Midbrain (tissue), 1 donor: ENCODE data around the gene GNG4.
"Not testable (repeated sequence)": the region's sequence is repeated elsewhere in the genome, so short reads cannot be mapped to it uniquely, and the experiment has no call there.

ENCODE experiments used
- DNase-seq: peaks from one replicate; lab custom pipeline; 2025; lab: John Stamatoyannopoulos, UW

GNG4 gene

GRCh38 chr1:235624721-235625333, 24.8 kb downstream of the GNG4 start:
- DNase-seq, result no peak

- DNase-seq, result no peak
Observed at GRCh38 chr1:235622936-235623779, 26.4 kb downstream of the GNG4 start.

DNA sequence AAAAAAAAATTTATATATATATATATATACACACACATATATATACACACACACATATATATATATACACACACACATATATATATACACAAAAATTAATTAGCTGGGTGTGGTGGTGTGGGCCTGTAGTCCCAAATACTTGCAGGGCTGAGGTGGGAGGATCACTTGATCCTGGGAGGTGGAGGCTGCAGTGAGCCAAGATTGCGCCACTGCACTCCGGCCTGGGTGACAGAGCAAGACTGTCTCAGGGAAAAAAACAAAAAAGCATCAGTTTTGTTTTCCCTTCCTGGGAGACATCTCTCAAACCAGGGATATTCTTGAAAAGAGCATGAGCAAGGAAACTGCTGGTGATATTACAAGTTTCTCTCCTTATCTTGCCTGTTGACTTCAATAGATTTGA, 30.4 kb downstream of the GNG4 start:
- not testable (repeated sequence) for DNase-seq

- DNase-seq, result no peak
Observed at GRCh38 chr1:235617808-235618207, 31.8 kb downstream of the GNG4 start.

DNA sequence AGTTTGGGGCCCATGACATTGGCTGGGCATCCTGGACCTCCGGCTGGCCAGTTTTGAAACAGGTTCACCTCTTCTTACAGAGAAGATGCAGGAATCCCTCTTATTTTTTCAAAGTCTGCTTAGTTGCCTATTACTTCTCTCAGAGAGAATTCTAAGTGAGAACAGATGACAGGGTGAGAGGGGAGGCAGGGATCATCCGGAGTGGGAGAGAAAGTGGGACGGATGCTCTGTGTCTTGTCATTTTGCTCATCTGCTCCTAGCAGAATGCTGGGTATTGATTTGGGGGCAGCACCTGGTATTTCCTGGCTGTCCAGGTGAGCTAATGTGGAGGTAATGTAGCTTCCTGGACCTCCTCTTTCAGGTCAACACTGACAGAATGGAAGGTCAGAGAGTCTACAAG, 32.4 kb downstream of the GNG4 start:
- no peak for DNase-seq

GRCh38 chr1:235614442-235614954, 35.1 kb downstream of the GNG4 start:
- DNase-seq, result no peak

DNA sequence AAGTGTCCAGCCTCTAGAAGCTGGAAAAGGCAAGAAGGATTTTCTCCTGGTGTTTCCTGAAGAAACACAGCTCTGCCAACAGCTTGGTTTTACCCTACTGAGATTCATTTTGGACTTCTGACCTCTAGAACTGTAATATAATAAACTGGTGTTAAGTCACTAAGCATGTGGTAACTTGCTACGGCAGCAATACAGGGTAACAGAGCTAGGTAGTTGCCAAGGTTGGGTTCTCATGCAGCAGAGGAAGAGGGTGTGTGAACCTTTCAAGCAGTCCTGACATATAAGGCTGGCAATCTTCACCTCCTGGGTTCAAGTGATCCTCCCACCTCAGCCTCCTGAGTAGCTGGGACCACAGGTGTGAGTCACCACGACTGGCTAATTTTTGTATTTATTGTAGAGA, 36.0 kb downstream of the GNG4 start:
- no peak for DNase-seq

GRCh38 chr1:235612761-235613160, 36.8 kb downstream of the GNG4 start:
- DNase-seq, result no peak

GRCh38 chr1:235610157-235610556, 39.4 kb downstream of the GNG4 start:
- no peak for DNase-seq

GRCh38 chr1:235608278-235608677, 41.3 kb downstream of the GNG4 start:
- no peak for DNase-seq

- no peak for DNase-seq
Observed at GRCh38 chr1:235607284-235607683, 42.3 kb downstream of the GNG4 start.

- DNase-seq, result no peak
Observed at GRCh38 chr1:235601104-235601503, 48.5 kb downstream of the GNG4 start.

- no peak for DNase-seq
Observed at GRCh38 chr1:235599536-235599935, 50.0 kb downstream of the GNG4 start.

GRCh38 chr1:235597867-235598553, 51.6 kb downstream of the GNG4 start:
- no peak for DNase-seq

- DNase-seq, result no peak
Observed at GRCh38 chr1:235595079-235595478, 54.5 kb downstream of the GNG4 start.

DNA sequence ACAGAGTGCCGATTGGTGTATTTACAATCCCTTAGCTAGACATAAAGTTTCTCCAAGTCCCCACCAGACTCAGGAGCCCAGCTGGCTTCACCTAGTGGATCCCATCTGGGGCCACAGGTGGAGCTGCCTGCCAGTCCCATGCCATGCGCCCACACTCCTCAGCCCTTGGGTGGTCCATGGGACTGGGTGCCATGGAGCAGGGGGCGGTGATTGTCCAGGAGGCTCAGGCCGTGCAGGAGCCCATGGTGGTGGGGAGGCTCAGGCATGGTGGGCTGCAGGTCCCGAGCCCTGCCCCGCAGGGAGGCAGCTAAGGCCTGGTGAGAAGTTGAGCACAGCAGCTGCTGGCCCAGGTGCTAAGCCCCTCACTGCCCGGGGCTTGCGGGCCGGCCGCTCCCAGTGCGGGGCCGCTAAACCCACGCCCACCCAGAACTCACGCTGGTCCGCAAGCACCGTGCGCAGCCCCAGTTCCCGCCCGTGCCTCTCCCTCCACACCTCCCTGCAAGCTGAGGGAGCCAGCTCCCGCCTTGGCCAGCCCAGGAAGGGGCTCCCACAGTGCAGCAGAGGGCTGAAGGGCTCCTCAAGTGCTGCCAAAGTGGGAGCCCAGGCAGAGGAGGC, 55.2 kb downstream of the GNG4 start:
- not testable (repeated sequence) for DNase-seq

- DNase-seq, result no peak
Observed at GRCh38 chr1:235588916-235589515, 60.6 kb downstream of the GNG4 start.

GRCh38 chr1:235588156-235588555, 61.4 kb downstream of the GNG4 start:
- no peak for DNase-seq

DNA sequence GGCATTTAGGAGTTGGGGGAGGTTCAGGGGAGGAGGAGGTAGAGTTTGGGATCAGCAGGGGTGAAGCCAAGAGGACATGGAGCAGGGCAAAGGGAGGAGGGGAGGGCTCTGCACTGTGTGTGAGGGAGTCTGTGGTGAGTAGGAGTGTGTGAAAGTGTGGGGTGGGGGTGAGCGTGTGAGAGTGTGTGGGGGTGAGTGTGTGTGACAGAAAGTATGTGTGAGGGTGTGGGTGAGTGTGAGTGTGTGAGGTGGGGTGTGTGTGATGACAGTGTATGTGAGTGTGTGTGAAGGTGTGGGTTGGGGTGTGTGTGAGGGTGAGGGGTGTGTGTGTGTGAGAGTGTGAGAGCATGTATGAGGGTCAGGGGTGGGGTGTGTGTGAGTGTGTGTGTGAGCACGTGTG, 62.6 kb downstream of the GNG4 start:
- no peak for DNase-seq

DNA sequence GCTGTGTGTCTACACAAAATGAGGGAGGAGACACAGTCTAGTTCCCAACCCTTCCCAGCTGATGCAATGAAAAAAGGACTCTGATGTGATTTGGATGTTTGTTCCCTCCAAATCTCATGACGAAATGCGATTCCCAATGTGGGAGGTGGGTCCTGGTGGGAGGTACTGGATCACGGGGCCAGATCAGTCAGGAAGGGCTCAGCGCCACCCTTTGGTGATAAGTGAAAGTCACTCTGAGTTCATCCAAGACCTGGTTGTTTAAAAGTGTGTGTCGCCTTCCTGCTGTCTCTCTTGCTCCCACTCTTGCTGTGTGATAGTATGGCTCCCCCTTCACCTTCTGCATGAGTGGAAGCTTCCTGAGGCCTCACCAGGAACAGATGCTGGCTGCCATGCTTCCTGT, 63.2 kb downstream of the GNG4 start:
- no peak for DNase-seq

GRCh38 chr1:235584973-235585372, 64.6 kb downstream of the GNG4 start:
- no peak for DNase-seq

DNA sequence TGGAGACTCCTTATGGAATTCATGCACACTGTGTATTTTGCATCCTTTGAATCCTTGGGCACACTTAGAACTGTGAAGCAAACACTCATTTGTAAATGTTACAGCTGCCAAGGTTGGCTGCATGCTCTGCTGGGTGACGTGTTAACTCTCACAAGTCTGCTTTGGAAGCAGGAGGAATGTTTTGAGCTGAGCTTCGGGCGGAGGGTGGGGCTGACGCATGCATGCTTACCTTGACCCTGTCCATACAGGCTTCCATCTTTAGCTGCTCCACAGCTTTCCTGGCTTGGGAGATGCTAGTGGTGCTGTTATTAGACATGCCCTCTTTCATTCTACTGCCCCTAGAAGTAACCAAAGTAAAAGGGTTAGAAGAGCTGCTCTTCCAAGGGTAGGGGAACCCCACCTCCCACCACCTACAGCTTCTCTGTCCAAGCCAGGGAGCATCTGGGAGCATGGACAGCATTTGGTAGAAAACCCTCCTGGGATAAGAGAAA, 66.0 kb downstream of the GNG4 start:
- no peak for DNase-seq
